Activated CD4-positive, alpha-beta T cell treated with anti-CD3 and anti-CD28 coated beads, Interleukin-2, amount 10 ng/mL, durations not matched to agents 7 days and 5 days (primary cell): Measurements from ENCODE around the gene TXNRD2. TPM values are rescaled to one million over a fixed set of nuclear protein-coding genes. Genes with fewer than 3 reads are reported as not detected.

Experiments
- CTCF ChIA-PET: fragments of 350-600 bp; sonication (Branson Sonifier 250); formaldehyde crosslinking; loops from one replicate; lab custom pipeline; 2021; ENCODE audit warnings: antibody characterized with exemption; lab: Charles Lee
- POLR2A ChIA-PET: fragments of 350-600 bp; sonication (Branson Sonifier 250); formaldehyde crosslinking; loops from one replicate; lab custom pipeline; 2021; ENCODE audit warnings: antibody characterized with exemption; lab: Charles Lee
- DNase-seq: peaks from one replicate; pipeline ENCODE4 v3.0.0-alpha.2; 2020
- H3K27ac Mint-ChIP-seq: one replicate; pipeline ENCODE4 v1.8.0; 2021; ENCODE audit warnings: mild to moderate bottlenecking, moderate library complexity, mixed read lengths
- H3K27me3 Mint-ChIP-seq: one replicate; pipeline ENCODE4 v1.8.0; 2021; ENCODE audit warnings: mixed read lengths
- H3K36me3 Mint-ChIP-seq: one replicate; pipeline ENCODE4 v1.8.0; 2021; ENCODE audit warnings: low read depth, mixed read lengths
- H3K4me1 Mint-ChIP-seq: one replicate; pipeline ENCODE4 v1.8.0; 2021; ENCODE audit warnings: mixed read lengths
- H3K4me3 Mint-ChIP-seq: one replicate; pipeline ENCODE4 v1.8.0; 2021; ENCODE audit warnings: mild to moderate bottlenecking, moderate library complexity, mixed read lengths
- H3K9me3 Mint-ChIP-seq: one replicate; pipeline ENCODE4 v1.8.0; 2021; ENCODE audit warnings: mixed read lengths
- total RNA-seq, 2 experiments: library from RNA; stranded (reverse); gene quantifications; one replicate each; pipeline ENCODE4 v1.2.3, GENCODE V29; 2021

TXNRD2 gene
- total RNA-seq, 2 experiments from 2014 or later = 19.3 to 21.9 TPM

DNA sequence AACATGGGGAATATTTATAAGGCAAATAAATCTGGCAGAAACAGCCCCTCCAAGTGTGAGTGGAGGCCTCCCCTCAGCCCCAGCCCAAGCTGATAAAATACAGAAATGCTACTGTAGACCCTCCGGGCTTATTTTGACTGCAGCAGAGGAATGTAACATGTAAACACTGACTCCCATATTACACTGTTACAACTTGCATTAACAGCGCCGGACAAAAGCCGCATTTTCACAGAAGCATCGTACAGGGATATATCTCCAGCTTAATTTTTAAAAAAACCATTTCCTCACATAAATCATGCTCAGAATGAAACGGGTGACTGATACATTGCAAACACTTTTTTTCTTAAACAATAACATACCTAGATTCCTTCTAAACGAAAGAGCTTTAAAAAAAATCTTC, 36.7 kb downstream of the TXNRD2 start:
- no peaks in the 10 kb centered on the region for H3K27me3 Mint-ChIP-seq
- no peak overlapping the region for H3K27ac Mint-ChIP-seq
- ChIA-PET POLR2A (no interaction called here), CTCF (interaction anchor here (1.2 kb wide), 1 partner anchor 175 kb away, joined by 3 read pairs; no protein-coding TSS in a partner anchor)
- no peaks in the 10 kb centered on the region for H3K9me3 Mint-ChIP-seq
- no peak overlapping the region for H3K4me3 Mint-ChIP-seq
- H3K4me1 Mint-ChIP-seq = peaks cover 3% of the 10 kb centered on the region
- H3K36me3 Mint-ChIP-seq = no peaks in the 10 kb centered on the region
- no peak for DNase-seq

DNA sequence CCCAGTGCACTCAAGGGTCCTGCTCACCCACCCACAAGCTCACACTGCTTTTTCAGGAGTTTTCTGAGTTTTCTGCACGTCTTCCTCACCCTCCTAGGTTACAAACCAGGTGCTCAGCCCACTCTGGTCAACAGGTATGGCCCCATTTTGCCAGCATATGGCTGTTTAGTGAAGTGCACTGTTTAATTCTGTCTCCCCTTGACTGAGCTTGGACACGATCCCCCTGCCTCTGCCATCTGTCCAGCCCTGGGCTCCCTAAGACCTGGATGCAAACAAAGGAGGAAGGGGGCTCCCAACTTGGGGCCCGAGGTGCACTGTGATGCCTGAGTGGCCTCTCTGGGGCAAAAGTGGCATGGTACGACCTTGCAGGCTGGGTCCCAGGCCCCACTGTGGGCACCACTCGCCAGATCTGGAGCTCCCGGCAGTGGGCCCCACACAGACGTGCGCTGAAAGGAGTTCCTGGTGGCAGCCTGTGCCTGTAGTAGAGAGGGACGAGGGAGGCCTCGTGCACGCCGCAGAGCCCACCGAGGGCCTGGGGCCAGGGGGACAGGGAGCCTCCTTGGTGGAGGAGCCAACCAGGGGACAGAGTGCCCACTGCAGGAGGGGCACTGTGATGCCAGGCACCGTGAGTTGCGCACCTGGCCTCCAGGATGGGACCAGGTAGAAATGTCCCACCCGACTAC, 37.3 kb downstream of the TXNRD2 start:
- no peaks in the 10 kb centered on the region for H3K4me1 Mint-ChIP-seq
- H3K36me3 Mint-ChIP-seq = no peaks in the 10 kb centered on the region
- CTCF ChIA-PET = interaction anchor here (1.5 kb wide), 1 partner anchor 173 kb away, joined by 5 read pairs; no protein-coding TSS in a partner anchor
- no peaks in the 10 kb centered on the region for H3K27me3 Mint-ChIP-seq
- no peak overlapping the region for H3K27ac Mint-ChIP-seq
- H3K9me3 Mint-ChIP-seq = no peaks in the 10 kb centered on the region
- no peak for DNase-seq
- POLR2A ChIA-PET = no interaction called here
- H3K4me3 Mint-ChIP-seq = no peak overlapping the region

DNA sequence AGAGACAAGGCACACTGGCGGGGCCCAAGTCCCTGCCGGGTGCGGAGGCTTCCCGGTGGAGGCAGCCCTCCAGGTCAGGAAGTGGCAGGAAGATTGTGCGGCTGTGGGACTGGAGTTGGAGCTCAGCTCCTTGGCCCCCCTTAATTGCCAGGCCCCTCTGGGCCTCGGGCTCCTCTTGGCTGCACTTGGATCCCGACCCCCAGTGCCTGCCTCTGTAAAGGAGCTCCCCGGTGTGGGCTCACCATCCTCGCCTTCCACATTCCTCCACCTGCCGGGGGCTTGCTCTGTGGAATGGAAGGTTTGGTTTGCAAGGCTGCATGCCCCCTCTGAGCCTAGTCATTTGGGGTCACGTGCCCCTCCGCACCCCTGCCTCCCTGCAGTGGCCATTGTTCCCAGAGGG, 38.1 kb downstream of the TXNRD2 start:
- Mint-ChIP-seq H3K4me3 (no peak overlapping the region), H3K4me1 (no peaks in the 10 kb centered on the region), H3K27me3 (no peaks in the 10 kb centered on the region), H3K36me3 (no peaks in the 10 kb centered on the region), H3K27ac (no peak overlapping the region), H3K9me3 (no peaks in the 10 kb centered on the region)
- CTCF ChIA-PET = interaction anchor here (1.0 to 1.5 kb wide), 2 partner anchors 147 to 173 kb away, joined by 4 to 5 read pairs; no protein-coding TSS in a partner anchor
- no peak for DNase-seq
- POLR2A ChIA-PET = no interaction called here

DNA sequence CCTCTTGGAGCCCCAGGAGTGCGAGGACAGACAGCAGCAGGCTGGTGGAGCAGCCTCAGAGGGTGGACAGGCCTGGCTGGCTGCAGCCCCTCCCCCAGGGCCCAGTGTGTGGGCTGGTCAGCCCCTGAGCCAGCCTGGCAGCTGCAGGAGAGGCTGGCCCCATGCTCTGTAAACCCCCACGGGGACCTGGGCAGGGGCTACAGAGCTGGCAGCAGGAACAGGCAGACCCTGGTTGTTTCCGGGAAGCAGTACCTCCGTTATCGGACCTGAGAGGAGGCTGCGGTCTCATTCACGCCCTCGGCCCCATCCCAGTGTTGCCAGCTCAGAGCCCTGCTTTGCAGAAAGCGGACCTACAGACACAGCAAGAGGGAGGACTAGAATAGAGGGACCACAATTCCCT, 38.6 kb downstream of the TXNRD2 start:
- POLR2A ChIA-PET = no interaction called here
- no peak overlapping the region for H3K27ac Mint-ChIP-seq
- H3K27me3 Mint-ChIP-seq = no peaks in the 10 kb centered on the region
- DNase-seq = no peak
- no peak overlapping the region for H3K4me3 Mint-ChIP-seq
- no peaks in the 10 kb centered on the region for H3K36me3 Mint-ChIP-seq
- CTCF ChIA-PET = interaction anchor here (1.0 to 1.5 kb wide), 2 partner anchors 147 to 172 kb away, joined by 4 to 5 read pairs; no protein-coding TSS in a partner anchor
- H3K9me3 Mint-ChIP-seq = no peaks in the 10 kb centered on the region
- no peaks in the 10 kb centered on the region for H3K4me1 Mint-ChIP-seq

DNA sequence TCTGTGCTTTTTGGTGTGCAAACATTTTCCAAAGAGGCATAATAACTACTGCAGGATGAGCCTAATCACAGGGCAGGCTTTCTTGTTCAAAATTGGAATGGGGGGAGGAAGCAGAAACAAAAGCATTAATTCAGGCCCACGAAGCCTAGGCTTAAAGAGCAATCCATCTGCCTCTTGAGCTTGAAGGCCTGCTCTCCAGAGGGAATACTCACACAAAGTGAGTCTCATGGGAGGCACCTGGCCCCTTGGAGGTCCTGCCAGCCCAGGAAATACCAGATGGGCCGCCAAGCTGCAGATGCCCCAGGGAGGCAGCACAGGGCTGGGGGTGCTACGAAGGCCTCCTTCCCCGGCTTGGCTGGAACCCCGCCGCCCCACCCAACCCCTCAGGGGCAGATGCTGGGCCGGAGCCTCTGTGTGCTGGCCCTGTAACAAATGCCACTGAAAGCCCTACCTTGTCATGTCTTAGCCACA, 39.3 kb downstream of the TXNRD2 start:
- no peaks in the 10 kb centered on the region for H3K4me1 Mint-ChIP-seq
- DNase-seq = no peak
- H3K9me3 Mint-ChIP-seq = no peaks in the 10 kb centered on the region
- no peaks in the 10 kb centered on the region for H3K27me3 Mint-ChIP-seq
- H3K27ac Mint-ChIP-seq = peak overlapping the region; percentile 13
- H3K36me3 Mint-ChIP-seq = no peaks in the 10 kb centered on the region
- no peak overlapping the region for H3K4me3 Mint-ChIP-seq
- CTCF ChIA-PET = interaction anchor here (1.0 to 2.0 kb wide), 2 partner anchors 8 to 10 kb away, joined by 3 to 8 read pairs; no protein-coding TSS in a partner anchor
- POLR2A ChIA-PET = no interaction called here

DNA sequence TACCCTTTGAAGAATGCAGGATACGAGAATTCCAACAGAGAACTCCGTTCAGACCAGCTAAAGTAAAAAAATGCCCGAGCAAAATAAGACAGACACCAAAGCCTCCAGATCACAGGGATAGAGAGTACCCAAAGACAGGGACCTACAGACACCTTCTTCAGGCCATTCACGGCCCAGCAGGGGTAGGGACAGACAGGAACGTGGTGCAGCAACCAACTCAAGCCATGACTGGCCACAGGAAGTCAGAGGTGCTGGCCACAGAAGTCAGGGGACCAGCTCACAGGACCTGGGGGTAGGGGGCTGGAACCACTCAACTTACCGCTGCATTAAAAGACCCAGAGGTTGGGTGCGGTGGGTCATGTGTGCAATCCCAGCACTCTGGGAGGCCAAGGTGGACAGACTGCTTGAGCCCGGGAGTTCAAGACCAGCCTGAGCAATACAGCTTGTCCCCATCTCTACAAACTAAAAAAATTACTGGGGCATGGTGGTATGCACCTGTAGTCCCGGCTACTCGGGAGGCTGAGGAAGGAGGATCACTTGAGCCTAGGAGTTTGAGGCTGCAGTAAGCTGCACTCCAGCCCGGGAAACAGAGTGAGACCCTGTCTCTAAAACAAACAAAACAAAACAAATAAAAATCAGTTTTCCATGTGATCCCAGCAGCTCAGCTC, 39.9 kb downstream of the TXNRD2 start:
- POLR2A ChIA-PET = no interaction called here
- no peaks in the 10 kb centered on the region for H3K36me3 Mint-ChIP-seq
- H3K9me3 Mint-ChIP-seq = no peaks in the 10 kb centered on the region

DNA sequence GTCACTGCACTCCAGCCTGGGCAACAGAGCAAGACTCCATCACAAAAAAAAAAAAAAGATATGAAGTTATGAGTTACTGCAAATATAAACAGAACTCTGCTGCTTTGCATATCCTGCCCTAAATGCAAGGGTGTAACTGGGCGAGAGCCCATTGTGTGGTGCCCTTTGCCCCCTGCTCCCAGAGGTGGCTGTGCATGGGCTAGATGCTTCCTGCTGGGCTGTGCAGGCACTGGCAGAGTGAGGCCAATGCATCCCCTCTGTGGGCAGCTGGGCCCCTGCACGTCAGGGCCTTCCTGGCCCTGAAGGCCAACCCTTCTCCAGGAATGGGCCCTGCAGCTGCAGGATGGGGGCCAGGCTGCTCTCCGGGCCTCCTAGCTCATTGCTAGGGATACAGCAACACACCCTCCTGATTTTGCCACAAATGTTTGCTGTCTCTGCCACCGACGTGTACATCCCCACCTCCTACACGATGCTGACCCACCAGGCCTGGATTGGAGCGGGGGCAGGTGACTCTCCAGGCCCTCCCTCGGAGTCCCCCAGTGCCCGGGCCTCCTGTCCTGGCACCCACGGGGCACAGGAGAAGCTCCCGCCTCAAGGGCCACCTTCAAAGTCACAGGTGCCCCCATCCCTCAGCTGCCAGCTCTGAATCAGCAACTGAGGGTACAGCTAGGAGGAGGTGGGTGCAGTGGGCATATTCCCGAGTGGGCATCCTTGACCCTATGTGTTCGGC, 40.7 kb downstream of the TXNRD2 start:
- POLR2A ChIA-PET = no interaction called here
- no peaks in the 10 kb centered on the region for H3K27me3 Mint-ChIP-seq
- H3K4me3 Mint-ChIP-seq = no peak overlapping the region
- no peak overlapping the region for H3K27ac Mint-ChIP-seq
- CTCF ChIA-PET = interaction anchor here (0.5 to 2.0 kb wide), 4 partner anchors 9 to 578 kb away, joined by 3 to 8 read pairs (median 3); no protein-coding TSS in a partner anchor
- H3K36me3 Mint-ChIP-seq = no peaks in the 10 kb centered on the region
- H3K9me3 Mint-ChIP-seq = no peaks in the 10 kb centered on the region
- DNase-seq = no peak
- H3K4me1 Mint-ChIP-seq = peaks cover 10% of the 10 kb centered on the region

More for the DNA sequence above, 39.9 kb downstream of the TXNRD2 start:
- H3K4me3 Mint-ChIP-seq = no peak overlapping the region
- CTCF ChIA-PET = interaction anchor here (0.5 to 2.0 kb wide), 3 partner anchors 8 to 579 kb away, joined by 3 to 8 read pairs (median 3); no protein-coding TSS in a partner anchor
- no peak overlapping the region for H3K27ac Mint-ChIP-seq
- H3K4me1 Mint-ChIP-seq = peaks cover 3% of the 10 kb centered on the region
- no peaks in the 10 kb centered on the region for H3K27me3 Mint-ChIP-seq
- no peak for DNase-seq

DNA sequence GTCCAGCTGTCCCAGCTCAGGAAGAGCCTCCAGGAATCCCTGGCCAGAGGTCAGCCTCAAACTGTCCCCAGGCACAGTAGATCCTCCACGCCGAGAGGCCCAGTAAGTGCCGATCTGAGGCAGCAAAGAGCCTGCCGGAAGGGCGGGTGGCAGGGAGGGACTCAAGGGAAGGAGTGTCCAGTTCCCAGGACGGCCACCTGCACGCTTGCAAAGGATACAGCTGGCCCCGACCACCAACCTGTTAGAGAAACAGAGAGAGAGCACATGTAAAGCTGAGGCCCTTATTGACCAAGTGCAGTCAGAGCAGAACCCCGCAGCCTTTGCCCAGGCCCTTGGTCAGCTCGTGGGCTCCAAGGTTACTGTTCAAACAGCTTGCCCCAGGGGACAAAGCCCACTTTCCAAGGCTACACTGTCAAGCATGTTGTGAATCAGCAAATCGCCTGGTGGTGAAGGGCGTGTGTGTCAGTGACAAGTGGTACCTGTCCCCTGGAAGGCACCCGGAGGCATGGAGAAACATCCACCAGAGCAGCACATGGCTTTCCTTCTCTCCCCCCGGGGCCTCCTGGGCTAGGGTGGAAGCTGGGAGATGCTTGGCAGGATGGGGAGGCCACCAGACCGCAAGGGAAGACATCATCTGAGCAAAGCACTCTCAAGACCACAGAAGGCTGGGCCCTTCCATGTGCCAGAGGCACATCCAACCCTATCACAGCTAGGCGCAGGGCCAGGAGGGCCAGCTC, 42.6 kb downstream of the TXNRD2 start:
- Mint-ChIP-seq H3K27ac (peak overlapping the region; percentile 46), H3K4me3 (no peak overlapping the region), H3K36me3 (peaks cover 2% of the 10 kb centered on the region), H3K4me1 (peaks cover 24% of the 10 kb centered on the region), H3K27me3 (no peaks in the 10 kb centered on the region), H3K9me3 (no peaks in the 10 kb centered on the region)
- no peak for DNase-seq
- CTCF ChIA-PET = interaction anchor here (0.9 kb wide), 2 partner anchors 10 to 169 kb away, joined by 3 read pairs; no protein-coding TSS in a partner anchor
- POLR2A ChIA-PET = no interaction called here

DNA sequence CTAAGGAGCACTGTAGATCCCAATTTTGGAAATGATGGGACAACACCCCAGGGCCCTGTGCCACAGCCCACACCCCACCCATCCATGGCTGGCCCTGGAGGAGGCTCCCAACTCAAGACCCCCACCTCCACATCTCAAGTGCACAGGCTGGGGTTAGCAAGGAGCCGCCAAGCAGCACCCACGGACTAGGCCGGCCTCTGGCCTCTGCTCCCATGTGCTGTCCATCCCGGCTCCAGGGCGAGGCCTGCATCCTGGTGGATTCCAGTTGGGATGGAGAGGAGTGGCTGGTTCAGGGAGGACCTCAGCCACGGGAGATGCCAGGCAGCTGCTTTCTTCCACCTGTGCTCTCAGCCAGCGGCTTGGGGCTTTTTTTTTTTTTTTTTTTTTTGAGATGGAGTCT, 43.5 kb downstream of the TXNRD2 start:
- ChIA-PET CTCF (interaction anchor here (0.9 kb wide), 2 partner anchors 9 to 168 kb away, joined by 3 read pairs; no protein-coding TSS in a partner anchor), POLR2A (no interaction called here)
- peaks cover 31% of the 10 kb centered on the region for H3K4me1 Mint-ChIP-seq
- no peak overlapping the region for H3K4me3 Mint-ChIP-seq
- no peaks in the 10 kb centered on the region for H3K27me3 Mint-ChIP-seq
- DNase-seq = no peak
- no peaks in the 10 kb centered on the region for H3K9me3 Mint-ChIP-seq
- H3K36me3 Mint-ChIP-seq = peaks cover 2% of the 10 kb centered on the region
- H3K27ac Mint-ChIP-seq = no peak overlapping the region

DNA sequence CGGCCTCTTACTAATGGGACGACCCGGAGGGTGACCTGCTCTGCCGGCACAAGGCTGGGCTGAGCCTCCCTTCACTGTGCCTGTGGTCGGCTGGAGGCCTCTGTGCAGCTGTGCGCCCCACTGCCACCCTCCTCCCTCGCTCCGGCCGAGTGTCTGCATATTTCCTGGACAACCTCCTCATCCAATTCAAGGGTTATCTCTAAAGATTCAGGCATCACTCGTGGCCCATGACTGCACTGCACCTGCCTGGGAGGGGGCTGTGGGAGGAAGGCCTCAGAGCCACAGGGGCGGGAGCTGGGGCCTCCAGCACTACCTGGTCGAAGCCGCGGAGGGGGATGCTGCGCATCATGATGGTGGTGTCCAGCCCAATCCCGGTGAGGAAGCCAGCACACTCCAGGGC, 43.9 kb downstream of the TXNRD2 start:
- POLR2A ChIA-PET = no interaction called here
- peaks cover 2% of the 10 kb centered on the region for H3K36me3 Mint-ChIP-seq
- peaks cover 35% of the 10 kb centered on the region for H3K4me1 Mint-ChIP-seq
- CTCF ChIA-PET = interaction anchor here (1.3 kb wide), 1 partner anchor 174 kb away, joined by 4 read pairs; the partner anchor contains the start of gene GP1BB
- H3K27ac Mint-ChIP-seq = no peak overlapping the region
- DNase-seq = no peak
- H3K4me3 Mint-ChIP-seq = no peak overlapping the region
- H3K27me3 Mint-ChIP-seq = no peaks in the 10 kb centered on the region
- no peaks in the 10 kb centered on the region for H3K9me3 Mint-ChIP-seq

DNA sequence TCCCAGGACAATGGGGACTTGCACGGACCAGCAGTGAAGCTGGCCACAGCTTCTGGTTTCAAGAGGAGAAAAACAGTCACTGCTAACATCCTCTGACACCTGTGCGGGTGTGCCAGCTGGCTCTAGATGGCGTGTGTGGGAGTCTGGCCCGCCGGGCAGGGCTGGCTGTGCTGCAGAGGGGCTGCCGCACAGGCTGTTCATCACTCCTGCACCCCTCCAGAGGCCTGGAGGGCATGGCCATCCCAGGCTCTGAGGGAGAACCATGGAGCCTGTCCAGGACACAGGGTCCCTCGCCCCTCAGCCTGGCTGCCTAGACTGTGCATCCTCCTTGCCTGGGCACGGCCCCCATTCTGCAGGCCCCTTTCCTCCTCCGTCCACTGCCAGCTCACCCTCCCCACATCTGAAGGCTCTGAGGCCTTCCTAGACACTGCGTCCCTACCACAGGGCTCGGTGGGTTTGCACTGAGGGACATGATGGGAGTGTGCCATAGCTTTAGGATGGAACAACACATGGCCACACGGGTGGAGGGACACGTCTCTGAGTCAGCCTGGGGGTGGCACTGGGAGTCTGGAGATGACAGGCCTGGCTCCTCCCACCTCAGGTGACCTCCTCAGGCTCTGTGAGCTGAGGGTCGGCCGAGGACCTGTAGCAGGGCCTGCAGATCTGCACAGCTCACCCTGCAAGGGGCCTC, 44.8 kb downstream of the TXNRD2 start:
- ChIA-PET POLR2A (no interaction called here), CTCF (interaction anchor here (0.6 to 1.8 kb wide), 8 partner anchors 9 to 476 kb away, joined by 3 to 5 read pairs (median 4); partner anchors contain the start of gene GP1BB)
- peak; percentile 24 for DNase-seq
- Mint-ChIP-seq H3K36me3 (peaks cover 2% of the 10 kb centered on the region), H3K27me3 (no peaks in the 10 kb centered on the region), H3K27ac (peak overlapping the region; percentile 31), H3K4me3 (no peak overlapping the region), H3K9me3 (no peaks in the 10 kb centered on the region), H3K4me1 (peaks cover 44% of the 10 kb centered on the region)
